ENCODE results near the gene DIP2C. TPM values are rescaled to one million over a fixed set of nuclear protein-coding genes. Genes with fewer than 3 reads are reported as not detected.
"Not testable (repeated sequence)": the region's sequence is repeated elsewhere in the genome, so short reads cannot be mapped to it uniquely, and the experiment has no call there.

DIP2C gene
- total RNA-seq, 1 donor from 2014 or later = 16.7 TPM

- DNase-seq = no peak
Observed at GRCh38 chr10:349081-349480, 340.4 kb downstream of the DIP2C start.

GRCh38 chr10:348456-348855 is 341.0 kb downstream of the DIP2C start:
- DNase-seq = no peak

- not testable (repeated sequence) for DNase-seq
Observed at GRCh38 chr10:347774-348173, 341.7 kb downstream of the DIP2C start.

GRCh38 chr10:347190-347589 is 342.3 kb downstream of the DIP2C start:
- DNase-seq = not testable (repeated sequence)

- no peak for DNase-seq
Observed at GRCh38 chr10:344582-345200, 344.8 kb downstream of the DIP2C start.

GRCh38 chr10:343231-344220 is 345.9 kb downstream of the DIP2C start:
- no peak for DNase-seq

- no peak for DNase-seq
Observed at GRCh38 chr10:341081-341740, 348.3 kb downstream of the DIP2C start.

- DNase-seq = no peak
Observed at GRCh38 chr10:340646-341045, 348.8 kb downstream of the DIP2C start.

- no peak for DNase-seq
Observed at GRCh38 chr10:339038-339391, 350.5 kb downstream of the DIP2C start.

- no peak for DNase-seq
Observed at GRCh38 chr10:338171-339037, 351.1 kb downstream of the DIP2C start.

- DNase-seq = no peak
Observed at GRCh38 chr10:336247-336646, 353.2 kb downstream of the DIP2C start.

GRCh38 chr10:335151-335800 is 354.2 kb downstream of the DIP2C start:
- DNase-seq = no peak

GRCh38 chr10:331186-331585 is 358.3 kb downstream of the DIP2C start:
- DNase-seq = no peak

GRCh38 chr10:329361-330099 is 359.9 kb downstream of the DIP2C start:
- peak; percentile 81 for DNase-seq

- DNase-seq = no peak
Observed at GRCh38 chr10:327889-328852, 361.3 kb downstream of the DIP2C start.

GRCh38 chr10:326894-327635 is 362.4 kb downstream of the DIP2C start:
- DNase-seq = no peak

GRCh38 chr10:326350-326749 is 363.1 kb downstream of the DIP2C start:
- DNase-seq = no peak

- DNase-seq = no peak
Observed at GRCh38 chr10:325282-325681, 364.2 kb downstream of the DIP2C start.

- DNase-seq = no peak
Observed at GRCh38 chr10:324593-324992, 364.9 kb downstream of the DIP2C start.
